ENCODE measurements around the gene DCAF12. TPM values are rescaled to one million over a fixed set of nuclear protein-coding genes. Genes with fewer than 3 reads are reported as not detected.

DCAF12 gene
- total RNA-seq, 2 experiments from 2014 or later = 51.1 to 56.7 TPM

Other genes with a start within 250 kb of the DCAF12 start
- 10 to 100 TPM; 54.0 to 56.1 TPM for gene UBAP2, start 77.8 kb downstream of the DCAF12 start, total RNA-seq
- gene UBAP1, start 52.3 kb upstream of the DCAF12 start, total RNA-seq = 10 to 100 TPM; 31.5 to 34.7 TPM
- gene KIF24, start 202.6 kb upstream of the DCAF12 start, total RNA-seq = 10 to 100 TPM; 11.2 to 11.4 TPM
- gene NUDT2, start 202.9 kb upstream of the DCAF12 start, total RNA-seq = 10 to 100 TPM; 28.9 to 31.6 TPM